Stimulated activated CD4-positive, alpha-beta T cell treated with anti-CD3 and anti-CD28 coated beads, Interleukin-15, amount 100 ng/mL, for 24 hours (primary cell): ENCODE results near the gene AQP9.
"Not testable (repeated sequence)": the region's sequence is repeated elsewhere in the genome, so short reads cannot be mapped to it uniquely, and the experiment has no call there.

Source experiments
- DNase-seq: peaks from one replicate; pipeline ENCODE4 v3.0.0-alpha.2; 2020

The AQP9 gene

DNA sequence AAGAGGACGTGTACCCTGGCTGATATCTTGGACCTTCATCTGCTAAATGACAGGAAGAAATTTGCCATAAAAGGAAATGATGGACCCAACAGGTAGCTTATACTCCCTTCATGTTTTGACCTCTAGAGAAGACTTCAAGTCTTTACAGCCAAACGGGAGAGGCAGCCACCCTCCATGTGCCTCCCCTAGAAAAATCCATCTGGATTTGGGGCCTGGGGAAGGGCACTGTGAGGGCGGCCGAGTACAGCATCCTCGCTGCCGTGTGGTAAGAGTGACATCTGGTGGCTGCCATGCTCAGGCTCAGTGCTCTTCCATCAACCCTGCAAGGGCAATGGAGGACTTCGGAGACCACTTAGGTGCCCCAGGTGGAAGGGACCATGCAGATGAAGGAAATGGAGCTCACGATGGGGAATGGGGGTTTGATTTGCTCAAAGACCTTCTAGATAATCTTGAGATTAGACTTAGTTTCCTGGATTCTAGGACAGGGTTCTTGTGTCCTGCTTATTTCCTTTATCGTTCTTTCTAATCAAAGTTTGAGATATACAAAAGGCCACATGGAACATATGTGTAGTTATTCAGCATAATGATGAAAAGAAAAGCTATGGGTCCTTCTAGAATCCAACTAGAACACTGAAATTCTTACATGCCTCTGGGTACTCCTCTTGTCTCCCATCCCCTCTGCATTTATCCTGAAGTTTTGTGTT lies 44.4 kb downstream of the AQP9 start:
- DNase-seq = peak; percentile 53

GRCh38 chr15:58185439-58185838 lies 47.3 kb downstream of the AQP9 start:
- no peak for DNase-seq

DNA sequence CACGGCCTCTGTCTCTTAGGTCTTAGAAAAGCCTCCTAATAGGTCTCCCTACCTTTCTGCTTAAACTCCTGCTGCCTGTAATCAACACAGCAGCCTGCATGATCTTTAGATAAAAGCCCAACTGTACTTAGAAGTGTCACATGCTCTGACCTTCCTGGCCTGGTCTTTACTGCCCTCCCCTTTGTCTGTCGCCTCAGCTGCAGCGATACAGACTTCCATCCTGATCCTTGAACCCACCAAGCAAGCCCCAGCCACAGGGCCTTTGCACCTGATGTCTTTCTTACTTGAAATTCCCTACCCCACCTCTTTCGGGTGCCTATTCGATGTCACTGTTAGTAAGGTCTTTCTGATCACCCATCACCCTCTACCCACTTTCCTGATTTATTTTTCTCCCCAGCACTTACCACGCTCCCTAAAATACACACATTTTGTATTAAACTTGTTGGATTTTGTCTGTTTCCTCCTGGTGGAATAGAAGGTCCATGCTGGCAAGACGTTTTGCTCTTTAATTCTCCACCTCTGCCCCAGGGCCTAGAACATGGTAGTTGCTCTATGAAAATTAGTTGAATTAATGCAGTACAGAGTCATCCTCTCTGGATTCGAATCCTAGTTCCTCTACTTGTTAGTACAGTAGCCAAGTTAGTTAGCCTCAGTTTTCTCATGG lies 51.1 kb downstream of the AQP9 start:
- DNase-seq = no peak

- DNase-seq = no peak
These were observed 52.2 kb downstream of the AQP9 start for GRCh38 chr15:58190419-58190818.

DNA sequence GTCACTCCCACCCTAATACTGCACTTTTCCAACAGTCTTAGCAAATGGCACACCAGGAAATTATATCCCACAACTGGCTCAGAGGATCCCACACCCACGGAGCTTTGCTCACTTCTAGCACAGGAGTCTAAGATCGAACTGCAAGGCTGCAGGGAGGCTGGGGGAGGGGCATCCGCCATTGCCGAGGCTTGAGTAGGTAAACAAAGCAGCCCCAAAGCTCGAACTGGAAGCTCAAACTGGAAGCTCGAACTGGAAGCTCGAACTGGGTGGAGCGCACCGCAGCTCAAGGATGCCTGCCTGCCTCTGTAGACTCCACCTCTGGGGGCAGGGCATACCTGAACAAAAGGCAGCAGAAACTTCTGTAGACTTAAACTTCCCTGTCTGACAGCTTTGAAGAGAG lies 55.5 kb downstream of the AQP9 start:
- not testable (repeated sequence) for DNase-seq

- DNase-seq = no peak
These were observed 62.6 kb downstream of the AQP9 start for GRCh38 chr15:58200739-58201138.

GRCh38 chr15:58201516-58201915 lies 63.3 kb downstream of the AQP9 start:
- no peak for DNase-seq

DNA sequence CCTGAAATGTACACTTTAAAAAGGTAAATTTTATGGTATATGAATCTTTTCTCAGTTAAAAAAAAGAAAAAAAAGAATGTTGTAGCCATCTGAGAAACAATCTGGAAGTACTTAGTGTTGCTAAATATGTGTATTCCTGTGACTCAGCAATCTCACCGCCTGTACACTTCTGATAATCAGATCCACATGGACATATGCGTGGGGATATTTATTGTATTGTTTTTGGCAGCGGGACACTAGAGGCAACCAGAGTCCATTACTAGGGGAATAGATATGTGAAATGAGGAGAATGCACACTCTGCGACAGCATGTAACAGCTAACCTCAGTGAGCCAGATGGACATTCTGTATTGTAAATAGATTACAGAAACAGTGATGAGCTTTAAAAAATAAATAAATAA lies 65.4 kb downstream of the AQP9 start:
- no peak for DNase-seq

GRCh38 chr15:58206151-58206550 lies 68.0 kb downstream of the AQP9 start:
- DNase-seq = no peak

DNA sequence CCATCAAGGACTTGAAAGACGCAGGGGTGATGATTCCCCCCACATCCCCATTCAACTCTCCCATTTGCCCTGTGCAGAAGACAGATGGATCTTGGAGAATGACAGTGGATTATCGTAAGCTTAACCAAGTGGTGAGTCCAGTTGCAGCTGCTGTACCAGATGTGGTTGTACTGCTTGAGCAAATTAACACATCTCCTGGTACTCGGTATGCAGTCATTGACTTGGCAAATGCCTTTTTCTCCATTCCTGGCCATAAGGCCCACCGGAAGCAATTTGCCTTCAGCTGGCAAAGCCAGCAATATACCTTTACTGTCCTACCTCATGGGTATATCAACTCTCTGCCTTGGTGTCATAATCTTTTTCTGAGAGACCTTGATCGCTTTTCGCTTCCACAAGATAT lies 70.0 kb downstream of the AQP9 start:
- not testable (repeated sequence) for DNase-seq

DNA sequence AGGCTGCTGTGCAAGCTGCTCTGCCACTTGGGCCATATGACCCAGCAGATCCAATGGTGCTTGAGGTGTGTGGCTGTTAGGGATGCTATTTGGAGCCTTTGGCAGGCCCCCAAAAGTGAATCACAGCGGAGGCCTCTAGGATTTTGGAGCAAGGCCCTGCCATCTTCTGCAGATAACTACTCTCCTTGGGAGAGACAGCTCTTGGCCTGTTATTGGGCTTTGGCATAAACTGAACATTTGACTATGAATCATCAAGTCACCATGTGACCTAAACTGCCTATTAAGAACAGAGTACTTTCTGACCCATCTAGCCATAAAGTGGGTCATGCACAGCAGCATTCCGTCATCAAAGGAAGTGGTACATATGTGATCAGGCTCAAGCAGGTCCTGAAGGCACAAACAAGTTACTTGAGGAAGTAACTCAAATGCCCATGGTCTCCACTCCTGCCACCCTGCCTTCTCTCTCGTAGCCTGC lies 70.9 kb downstream of the AQP9 start:
- DNase-seq = not testable (repeated sequence)

- DNase-seq = not testable (repeated sequence)
These were observed 71.8 kb downstream of the AQP9 start for GRCh38 chr15:58210031-58210430.

DNA sequence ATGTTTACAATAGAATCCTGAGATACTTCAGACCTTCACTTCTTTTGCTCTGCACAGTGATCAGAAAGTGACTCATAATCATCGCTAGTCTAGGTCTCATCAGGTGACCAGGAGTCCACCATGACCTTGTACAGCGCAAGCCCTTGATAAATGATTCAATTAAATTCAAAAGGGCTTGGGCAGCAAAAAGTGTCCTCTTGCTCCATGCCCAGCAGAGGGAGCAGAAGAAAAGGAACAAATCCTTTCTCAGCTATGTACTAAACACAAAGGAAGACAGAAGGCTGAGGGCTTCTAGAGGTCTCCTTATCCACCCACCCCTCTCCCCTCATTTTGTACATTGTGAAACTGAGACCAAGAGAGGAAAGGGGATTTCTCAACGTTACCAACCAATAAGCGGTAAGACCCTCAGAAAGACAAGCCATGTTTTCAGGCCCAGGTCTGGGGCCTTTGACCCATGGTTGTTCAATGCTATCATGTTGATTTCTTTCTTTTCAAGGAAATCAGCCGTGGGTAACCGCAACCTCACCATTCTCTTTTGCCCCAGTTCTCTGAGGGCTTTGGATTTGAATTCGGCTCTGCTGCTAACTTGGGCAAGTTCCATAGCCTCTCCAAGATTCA lies 74.8 kb downstream of the AQP9 start:
- no peak for DNase-seq

DNA sequence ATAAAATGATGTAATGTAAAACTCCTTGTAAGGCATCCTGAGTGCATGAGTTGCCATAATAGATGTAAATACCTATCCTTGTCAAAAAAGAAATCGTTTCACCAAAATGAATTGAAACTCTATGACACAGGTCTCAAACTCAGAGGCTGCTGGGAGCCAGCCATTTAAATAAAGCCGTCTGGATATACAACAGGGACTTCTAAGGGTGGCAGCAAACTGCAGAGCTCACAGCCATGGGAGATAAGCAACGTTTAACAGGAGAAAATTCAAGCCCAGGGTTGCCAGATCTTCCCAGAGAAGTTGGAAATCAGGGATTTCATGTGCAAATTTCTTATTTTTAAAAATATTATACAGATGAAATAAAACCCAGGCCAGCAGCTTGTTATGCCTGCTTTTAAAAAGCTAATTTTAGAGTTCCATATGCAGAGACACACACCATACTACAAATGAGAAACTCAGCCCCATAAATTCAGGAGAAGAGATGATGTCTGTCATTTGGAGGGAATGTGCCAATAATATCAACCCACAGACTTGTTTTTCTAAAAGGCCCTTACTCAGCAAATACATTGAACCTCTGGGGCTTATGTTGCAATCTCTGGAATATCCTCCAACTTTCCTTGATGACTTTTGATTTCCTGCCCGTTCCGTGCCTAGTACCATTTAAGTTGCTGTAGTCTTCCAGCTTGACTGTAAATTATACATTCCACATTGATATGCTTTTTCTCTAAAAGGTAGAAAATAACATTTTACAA lies 75.6 kb downstream of the AQP9 start:
- no peak for DNase-seq

DNA sequence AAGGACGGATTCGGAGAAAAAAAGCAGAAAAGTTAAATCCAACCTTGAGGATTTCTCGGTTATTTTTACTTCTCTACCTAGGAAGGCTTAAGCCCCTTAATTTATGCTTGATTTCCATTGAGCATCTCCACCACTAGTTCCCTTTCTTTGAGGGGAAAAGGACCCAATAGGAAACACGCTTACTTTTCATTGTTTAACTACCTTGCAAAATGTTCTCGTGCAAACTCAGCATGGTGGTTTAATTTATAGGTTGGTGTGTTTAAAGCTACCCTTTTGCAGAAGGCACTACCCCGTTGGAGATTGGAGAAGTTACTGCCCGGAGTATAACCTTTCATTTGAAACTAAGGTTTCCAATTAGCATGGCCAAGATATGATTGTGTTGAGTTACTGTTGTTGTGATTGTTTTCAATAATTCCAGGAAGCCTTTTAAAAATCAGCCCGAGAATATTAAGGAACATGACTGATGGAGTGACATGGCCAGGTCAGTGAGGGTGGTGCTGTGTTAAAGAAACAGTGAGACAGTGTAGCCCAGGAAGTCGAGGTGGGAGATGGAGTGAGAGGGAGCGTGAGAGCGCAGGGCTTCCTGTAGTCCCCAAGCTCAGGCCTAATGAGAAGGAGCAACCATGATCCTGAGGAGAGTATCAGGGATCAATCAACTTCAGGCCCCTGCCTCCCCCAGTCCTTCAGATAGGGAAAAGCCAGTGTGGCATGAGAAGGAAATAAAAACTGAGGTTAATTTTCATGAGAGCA lies 76.6 kb downstream of the AQP9 start:
- no peak for DNase-seq

- no peak for DNase-seq
These were observed 79.3 kb downstream of the AQP9 start for GRCh38 chr15:58217460-58217859.

GRCh38 chr15:58221591-58222241 lies 83.5 kb downstream of the AQP9 start:
- DNase-seq = no peak

GRCh38 chr15:58222679-58223078 lies 84.5 kb downstream of the AQP9 start:
- DNase-seq = no peak

- no peak for DNase-seq
These were observed 85.3 kb downstream of the AQP9 start for GRCh38 chr15:58223432-58223831.

GRCh38 chr15:58224068-58224467 lies 85.9 kb downstream of the AQP9 start:
- DNase-seq = no peak

- peak; percentile 80 for DNase-seq
These were observed 89.7 kb downstream of the AQP9 start for GRCh38 chr15:58227706-58228543.
